HG03442 (cell line): ENCODE measurements around the gene DSC3.
"Not testable (repeated sequence)": the region's sequence is repeated elsewhere in the genome, so short reads cannot be mapped to it uniquely, and the experiment has no call there.

Experiments
- ATAC-seq: cut with Tn5 transposase; IDR thresholded peaks from one replicate; pipeline ENCODE4 v1.9.1; 2021; ENCODE audit warnings: mild to moderate bottlenecking, moderate library complexity; ENCODE audit not compliant: unreplicated experiment

The DSC3 gene

GRCh38 chr18:31041271-31042083 lies 1.1 kb downstream of the DSC3 start:
- no peak for ATAC-seq

- no peak for ATAC-seq
Observed at GRCh38 chr18:31040686-31041270, 1.8 kb downstream of the DSC3 start.

- ATAC-seq = no peak
Observed at GRCh38 chr18:31039426-31039825, 3.1 kb downstream of the DSC3 start.

GRCh38 chr18:31037686-31038085 lies 4.9 kb downstream of the DSC3 start:
- not testable (repeated sequence) for ATAC-seq

GRCh38 chr18:31034541-31034940 lies 8.0 kb downstream of the DSC3 start:
- no peak for ATAC-seq

GRCh38 chr18:31030574-31031278 lies 11.8 kb downstream of the DSC3 start:
- no peak for ATAC-seq

GRCh38 chr18:31015715-31016434 lies 26.7 kb downstream of the DSC3 start:
- ATAC-seq = no peak

- not testable (repeated sequence) for ATAC-seq
Observed at GRCh38 chr18:31011455-31011854, 31.1 kb downstream of the DSC3 start.

- ATAC-seq = no peak
Observed at GRCh38 chr18:31010601-31011000, 31.9 kb downstream of the DSC3 start.

GRCh38 chr18:30999887-31000628 lies 42.5 kb downstream of the DSC3 start:
- no peak for ATAC-seq

- no peak for ATAC-seq
Observed at GRCh38 chr18:30999186-30999585, 43.4 kb downstream of the DSC3 start.

GRCh38 chr18:30997223-30997622 lies 45.3 kb downstream of the DSC3 start:
- no peak for ATAC-seq

GRCh38 chr18:30992231-30992630 lies 50.3 kb downstream of the DSC3 start:
- no peak for ATAC-seq

- no peak for ATAC-seq
Observed at GRCh38 chr18:30991397-30991796, 51.1 kb downstream of the DSC3 start.

- no peak for ATAC-seq
Observed at GRCh38 chr18:30989141-30989540, 53.4 kb downstream of the DSC3 start.

- no peak for ATAC-seq
Observed at GRCh38 chr18:30988440-30988839, 54.1 kb downstream of the DSC3 start.

- ATAC-seq = no peak
Observed at GRCh38 chr18:30987467-30988241, 54.9 kb downstream of the DSC3 start.

GRCh38 chr18:30985753-30986152 lies 56.8 kb downstream of the DSC3 start:
- no peak for ATAC-seq

- no peak for ATAC-seq
Observed at GRCh38 chr18:30982285-30982992, 60.1 kb downstream of the DSC3 start.
